ENCODE results near the gene GABBR1.

DNA sequence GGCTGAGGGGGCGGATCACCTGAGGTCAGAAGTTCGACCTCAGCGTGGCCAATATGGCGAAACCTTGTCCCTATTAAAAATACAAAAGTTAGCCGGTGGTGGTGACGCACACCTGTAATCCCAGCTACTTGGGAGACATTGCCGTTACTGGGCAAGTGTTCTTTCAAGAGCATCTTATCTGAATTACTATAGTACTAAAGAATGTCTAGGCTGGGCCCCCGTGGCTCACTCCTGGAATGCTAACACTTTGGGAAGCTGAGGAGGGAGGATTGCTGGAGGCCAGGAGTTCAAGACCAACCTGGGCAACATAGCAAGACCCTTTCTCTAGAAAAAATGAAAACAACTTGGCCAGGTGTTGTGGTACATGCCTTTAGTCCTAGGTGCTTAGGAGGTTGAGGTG, 48.8 kb upstream of the GABBR1 start:
- TF ChIP-seq, protein P1, sequence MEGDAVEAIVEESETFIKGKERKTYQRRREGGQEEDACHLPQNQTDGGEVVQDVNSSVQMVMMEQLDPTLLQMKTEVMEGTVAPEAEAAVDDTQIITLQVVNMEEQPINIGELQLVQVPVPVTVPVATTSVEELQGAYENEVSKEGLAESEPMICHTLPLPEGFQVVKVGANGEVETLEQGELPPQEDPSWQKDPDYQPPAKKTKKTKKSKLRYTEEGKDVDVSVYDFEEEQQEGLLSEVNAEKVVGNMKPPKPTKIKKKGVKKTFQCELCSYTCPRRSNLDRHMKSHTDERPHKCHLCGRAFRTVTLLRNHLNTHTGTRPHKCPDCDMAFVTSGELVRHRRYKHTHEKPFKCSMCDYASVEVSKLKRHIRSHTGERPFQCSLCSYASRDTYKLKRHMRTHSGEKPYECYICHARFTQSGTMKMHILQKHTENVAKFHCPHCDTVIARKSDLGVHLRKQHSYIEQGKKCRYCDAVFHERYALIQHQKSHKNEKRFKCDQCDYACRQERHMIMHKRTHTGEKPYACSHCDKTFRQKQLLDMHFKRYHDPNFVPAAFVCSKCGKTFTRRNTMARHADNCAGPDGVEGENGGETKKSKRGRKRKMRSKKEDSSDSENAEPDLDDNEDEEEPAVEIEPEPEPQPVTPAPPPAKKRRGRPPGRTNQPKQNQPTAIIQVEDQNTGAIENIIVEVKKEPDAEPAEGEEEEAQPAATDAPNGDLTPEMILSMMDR (IDR thresholded peaks at IDR 0.05), result no peak
- no peak for TF ChIP-seq POLR2AphosphoS5 (IDR thresholded peaks at IDR 0.05; ENCODE audit: low read depth, low read length)
- TF ChIP-seq, protein P2, sequence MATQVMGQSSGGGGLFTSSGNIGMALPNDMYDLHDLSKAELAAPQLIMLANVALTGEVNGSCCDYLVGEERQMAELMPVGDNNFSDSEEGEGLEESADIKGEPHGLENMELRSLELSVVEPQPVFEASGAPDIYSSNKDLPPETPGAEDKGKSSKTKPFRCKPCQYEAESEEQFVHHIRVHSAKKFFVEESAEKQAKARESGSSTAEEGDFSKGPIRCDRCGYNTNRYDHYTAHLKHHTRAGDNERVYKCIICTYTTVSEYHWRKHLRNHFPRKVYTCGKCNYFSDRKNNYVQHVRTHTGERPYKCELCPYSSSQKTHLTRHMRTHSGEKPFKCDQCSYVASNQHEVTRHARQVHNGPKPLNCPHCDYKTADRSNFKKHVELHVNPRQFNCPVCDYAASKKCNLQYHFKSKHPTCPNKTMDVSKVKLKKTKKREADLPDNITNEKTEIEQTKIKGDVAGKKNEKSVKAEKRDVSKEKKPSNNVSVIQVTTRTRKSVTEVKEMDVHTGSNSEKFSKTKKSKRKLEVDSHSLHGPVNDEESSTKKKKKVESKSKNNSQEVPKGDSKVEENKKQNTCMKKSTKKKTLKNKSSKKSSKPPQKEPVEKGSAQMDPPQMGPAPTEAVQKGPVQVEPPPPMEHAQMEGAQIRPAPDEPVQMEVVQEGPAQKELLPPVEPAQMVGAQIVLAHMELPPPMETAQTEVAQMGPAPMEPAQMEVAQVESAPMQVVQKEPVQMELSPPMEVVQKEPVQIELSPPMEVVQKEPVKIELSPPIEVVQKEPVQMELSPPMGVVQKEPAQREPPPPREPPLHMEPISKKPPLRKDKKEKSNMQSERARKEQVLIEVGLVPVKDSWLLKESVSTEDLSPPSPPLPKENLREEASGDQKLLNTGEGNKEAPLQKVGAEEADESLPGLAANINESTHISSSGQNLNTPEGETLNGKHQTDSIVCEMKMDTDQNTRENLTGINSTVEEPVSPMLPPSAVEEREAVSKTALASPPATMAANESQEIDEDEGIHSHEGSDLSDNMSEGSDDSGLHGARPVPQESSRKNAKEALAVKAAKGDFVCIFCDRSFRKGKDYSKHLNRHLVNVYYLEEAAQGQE (IDR thresholded peaks at IDR 0.05; ENCODE audit: insufficient read depth in 1 of 2, low read depth in 2 of 2, low read length in 1 of 2), result no peak
